Panc1 (cell line): ENCODE results near the gene EXTL1. TPM values are rescaled to one million over a fixed set of nuclear protein-coding genes. Genes with fewer than 3 reads are reported as not detected.

Source experiments
- ATAC-seq: fragments of 200-7000 bp; cut with Tn5 transposase; 2 replicates; pipeline ENCODE4 v1.9.1; 2020; ENCODE audit warnings: mild to moderate bottlenecking, moderate library complexity
- BruUV-seq: library from RNA; stranded (reverse); fragments of 400-500 nt; replicated peaks from 2 replicates; lab custom pipeline; 2021; lab: Mats Ljungman, UMichigan
- CTCF ChIA-PET: fragments of 300-600 bp; sonication (Branson Sonifier 250); formaldehyde crosslinking; loops from one replicate; lab custom pipeline; 2022; ENCODE audit warnings: antibody characterized with exemption; lab: Charles Lee
- POLR2A ChIA-PET: fragments of 300-600 bp; sonication (Branson Sonifier 250); formaldehyde crosslinking; loops from one replicate; lab custom pipeline; 2022; ENCODE audit warnings: antibody characterized with exemption; lab: Charles Lee
- DNase-seq: peaks from one replicate; pipeline ENCODE4 v3.0.0-alpha.2; 2010; ENCODE audit warnings: low read depth, low spot score
- H3K27ac ChIP-seq: 2 replicates; pipeline ENCODE4 v1.5.1; 2011; ENCODE audit warnings: mild to moderate bottlenecking, low read length, inconsistent platforms
- H3K27me3 ChIP-seq: fragments of 200-500 bp; sonication (Bioruptor generic); 2 replicates; pipeline ENCODE4 v1.6.0; 2014; ENCODE audit warnings: low read length, inconsistent platforms; ENCODE audit not compliant: control insufficient read depth, insufficient read depth
- H3K36me3 ChIP-seq: fragments of 200-500 bp; sonication (Bioruptor generic); 2 replicates; pipeline ENCODE4 v1.5.1; 2014; ENCODE audit warnings: inconsistent platforms, mild to moderate bottlenecking, low read length, moderate library complexity; ENCODE audit not compliant: control insufficient read depth, insufficient read depth
- H3K4me1 ChIP-seq: 2 replicates; pipeline ENCODE4 v1.5.1; 2011; ENCODE audit warnings: inconsistent platforms, mild to moderate bottlenecking, low read length, moderate library complexity; ENCODE audit not compliant: control insufficient read depth, insufficient read depth
- H3K4me3 ChIP-seq, 2 experiments: 2 replicates each; pipeline ENCODE4 v1.5.1; 2011 to 2012; ENCODE audit warnings: low read depth in 2 of 2, low read length in 2 of 2, mild to moderate bottlenecking in 2 of 2, inconsistent platforms in 1 of 2, moderate library complexity in 1 of 2
- H3K9me3 ChIP-seq: fragments of 200-500 bp; sonication (Bioruptor generic); 2 replicates; pipeline ENCODE4 v1.5.1; 2014; ENCODE audit warnings: low read depth, mild to moderate bottlenecking, inconsistent platforms, low read length, moderate library complexity; ENCODE audit not compliant: control insufficient read depth, insufficient read depth
- POLR2AphosphoS5 ChIP-seq: IDR thresholded peaks from 2 replicates; pipeline ENCODE4 v1.6.1; 2012; ENCODE audit warnings: mild to moderate bottlenecking, low read depth, low read length, moderate library complexity
- SIN3A ChIP-seq: IDR thresholded peaks from 2 replicates; pipeline ENCODE4 v1.6.1; 2012; ENCODE audit warnings: low read depth, mild to moderate bottlenecking, low read length, moderate library complexity, borderline replicate concordance; ENCODE audit not compliant: insufficient read depth
- TCF7L2 ChIP-seq: IDR thresholded peaks from 2 replicates; pipeline ENCODE4 v1.6.1; 2011; ENCODE audit warnings: mild to moderate bottlenecking, low read depth, low read length, inconsistent platforms
- in situ Hi-C: cut with HindIII; loops from 2 replicates; pipeline ENCODE4 v1.10.0; 2016; ENCODE audit warnings: low sequenced_read_pairs, low pct_unique_long_range_greater_than_20kb
- intact Hi-C: fragments of 100-400 bp; cut with micrococcal nuclease; formaldehyde crosslinking; loops from one replicate; pipeline ENCODE4 v1.10.0; 2022; ENCODE audit not compliant: unreplicated experiment
- total RNA-seq: library from RNA; stranded (reverse); gene quantifications from one replicate; pipeline ENCODE4 v1.2.1, GENCODE V29; 2021; ENCODE audit not compliant: unreplicated experiment
- TF ChIP-seq, protein P1 (sequence below): fragments of 450-650 bp; IDR thresholded peaks from 2 replicates; pipeline ENCODE4 v1.5.1; 2017; ENCODE audit warnings: mild to moderate bottlenecking
- TF ChIP-seq, protein P2 (sequence below), 2 experiments: IDR thresholded peaks; 2 replicates each; pipeline ENCODE4 v1.6.1; 2011 to 2012; ENCODE audit warnings: low read depth in 2 of 2, control low read depth in 1 of 2, low read length in 1 of 2, mild to moderate bottlenecking in 1 of 2, moderate library complexity in 1 of 2; ENCODE audit not compliant: insufficient read depth in 1 of 2

Gene EXTL1
- total RNA-seq, 1 experiment from 2014 or later: 0.10 TPM

DNA sequence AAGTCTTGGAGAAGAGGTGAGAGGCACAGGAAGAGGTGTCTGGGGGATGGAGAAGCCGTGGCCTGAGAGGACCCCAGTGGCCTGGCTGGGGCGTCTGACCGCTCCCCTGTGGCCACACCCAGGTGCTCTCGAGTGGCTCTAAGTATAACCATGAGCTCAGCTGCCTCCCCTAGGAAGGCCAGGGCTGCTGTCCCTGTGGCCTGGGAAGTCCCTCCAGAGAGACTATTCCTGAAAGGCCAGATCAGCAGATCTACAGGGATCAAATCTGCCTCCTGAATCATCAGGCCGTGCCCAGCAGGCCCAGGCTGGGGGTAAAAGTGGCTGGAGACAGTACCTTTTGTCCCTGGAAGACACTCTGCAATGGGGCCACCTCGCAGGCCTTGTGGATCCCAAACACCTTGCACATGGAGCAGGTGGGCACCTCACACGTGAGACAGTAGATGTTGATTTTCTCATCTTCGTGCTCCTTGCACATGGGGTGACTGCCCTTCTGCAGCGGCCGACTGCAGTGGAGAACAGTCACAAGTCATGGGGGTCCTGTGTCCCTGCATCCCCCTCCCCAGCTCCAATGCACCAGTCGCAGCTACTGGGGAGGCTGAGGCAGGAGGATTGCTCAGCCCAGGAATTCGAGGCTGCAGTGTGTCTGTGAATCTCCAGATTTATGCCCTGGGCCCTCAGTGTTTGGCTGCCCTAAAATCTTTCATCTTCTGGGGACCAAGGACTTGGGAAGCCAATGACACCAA is 39.4 kb downstream of the EXTL1 start:
- no peaks in the 10 kb centered on the region for H3K36me3 ChIP-seq
- H3K9me3 ChIP-seq: no peaks in the 10 kb centered on the region
- H3K4me3 ChIP-seq: no peak overlapping the region
- POLR2A ChIA-PET: interaction anchor here (0.6 kb wide), 1 partner anchor 10 kb away, joined by 5 read pairs; no protein-coding TSS in a partner anchor
- CTCF ChIA-PET: no interaction called here
- ATAC-seq: no peak
- DNase-seq: no peak
- H3K4me1 ChIP-seq: no peaks in the 10 kb centered on the region; the same call in 1 of the 2 replicates
- intact Hi-C loops: no loop called here
- BruUV-seq: no TSS peak
- H3K27me3 ChIP-seq: no peaks in the 10 kb centered on the region
- TF ChIP-seq, protein P1, sequence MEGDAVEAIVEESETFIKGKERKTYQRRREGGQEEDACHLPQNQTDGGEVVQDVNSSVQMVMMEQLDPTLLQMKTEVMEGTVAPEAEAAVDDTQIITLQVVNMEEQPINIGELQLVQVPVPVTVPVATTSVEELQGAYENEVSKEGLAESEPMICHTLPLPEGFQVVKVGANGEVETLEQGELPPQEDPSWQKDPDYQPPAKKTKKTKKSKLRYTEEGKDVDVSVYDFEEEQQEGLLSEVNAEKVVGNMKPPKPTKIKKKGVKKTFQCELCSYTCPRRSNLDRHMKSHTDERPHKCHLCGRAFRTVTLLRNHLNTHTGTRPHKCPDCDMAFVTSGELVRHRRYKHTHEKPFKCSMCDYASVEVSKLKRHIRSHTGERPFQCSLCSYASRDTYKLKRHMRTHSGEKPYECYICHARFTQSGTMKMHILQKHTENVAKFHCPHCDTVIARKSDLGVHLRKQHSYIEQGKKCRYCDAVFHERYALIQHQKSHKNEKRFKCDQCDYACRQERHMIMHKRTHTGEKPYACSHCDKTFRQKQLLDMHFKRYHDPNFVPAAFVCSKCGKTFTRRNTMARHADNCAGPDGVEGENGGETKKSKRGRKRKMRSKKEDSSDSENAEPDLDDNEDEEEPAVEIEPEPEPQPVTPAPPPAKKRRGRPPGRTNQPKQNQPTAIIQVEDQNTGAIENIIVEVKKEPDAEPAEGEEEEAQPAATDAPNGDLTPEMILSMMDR: no peak
- TF ChIP-seq SIN3A (no peak), TCF7L2 (no peak), POLR2AphosphoS5 (no peak)
- TF ChIP-seq, protein P2, sequence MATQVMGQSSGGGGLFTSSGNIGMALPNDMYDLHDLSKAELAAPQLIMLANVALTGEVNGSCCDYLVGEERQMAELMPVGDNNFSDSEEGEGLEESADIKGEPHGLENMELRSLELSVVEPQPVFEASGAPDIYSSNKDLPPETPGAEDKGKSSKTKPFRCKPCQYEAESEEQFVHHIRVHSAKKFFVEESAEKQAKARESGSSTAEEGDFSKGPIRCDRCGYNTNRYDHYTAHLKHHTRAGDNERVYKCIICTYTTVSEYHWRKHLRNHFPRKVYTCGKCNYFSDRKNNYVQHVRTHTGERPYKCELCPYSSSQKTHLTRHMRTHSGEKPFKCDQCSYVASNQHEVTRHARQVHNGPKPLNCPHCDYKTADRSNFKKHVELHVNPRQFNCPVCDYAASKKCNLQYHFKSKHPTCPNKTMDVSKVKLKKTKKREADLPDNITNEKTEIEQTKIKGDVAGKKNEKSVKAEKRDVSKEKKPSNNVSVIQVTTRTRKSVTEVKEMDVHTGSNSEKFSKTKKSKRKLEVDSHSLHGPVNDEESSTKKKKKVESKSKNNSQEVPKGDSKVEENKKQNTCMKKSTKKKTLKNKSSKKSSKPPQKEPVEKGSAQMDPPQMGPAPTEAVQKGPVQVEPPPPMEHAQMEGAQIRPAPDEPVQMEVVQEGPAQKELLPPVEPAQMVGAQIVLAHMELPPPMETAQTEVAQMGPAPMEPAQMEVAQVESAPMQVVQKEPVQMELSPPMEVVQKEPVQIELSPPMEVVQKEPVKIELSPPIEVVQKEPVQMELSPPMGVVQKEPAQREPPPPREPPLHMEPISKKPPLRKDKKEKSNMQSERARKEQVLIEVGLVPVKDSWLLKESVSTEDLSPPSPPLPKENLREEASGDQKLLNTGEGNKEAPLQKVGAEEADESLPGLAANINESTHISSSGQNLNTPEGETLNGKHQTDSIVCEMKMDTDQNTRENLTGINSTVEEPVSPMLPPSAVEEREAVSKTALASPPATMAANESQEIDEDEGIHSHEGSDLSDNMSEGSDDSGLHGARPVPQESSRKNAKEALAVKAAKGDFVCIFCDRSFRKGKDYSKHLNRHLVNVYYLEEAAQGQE (IDR thresholded peaks at IDR 0.05; ENCODE audit: insufficient read depth in 1 of 2, low read depth in 2 of 2, low read length in 1 of 2): no peak
- H3K27ac ChIP-seq: no peak overlapping the region
- in situ Hi-C loops: no loop called here

DNA sequence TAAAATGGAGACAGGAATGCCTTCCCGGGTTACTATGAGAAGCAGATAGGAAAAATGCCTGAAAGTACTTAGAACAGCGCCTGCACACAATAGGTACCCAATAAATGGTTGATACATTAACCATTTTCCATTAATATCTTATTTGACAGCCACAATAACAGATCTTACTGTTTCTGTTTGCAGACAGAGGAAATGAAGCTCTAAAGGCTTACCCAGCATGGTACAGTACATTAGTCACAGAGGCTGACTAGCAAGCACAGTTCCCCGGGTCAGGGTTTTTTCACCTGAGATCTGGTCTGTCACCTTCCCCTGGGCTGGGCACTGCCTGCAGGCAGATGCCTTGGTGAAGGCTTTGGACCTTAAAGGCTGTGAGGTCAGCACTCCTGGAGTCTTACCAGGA is 43.0 kb downstream of the EXTL1 start:
- DNase-seq: no peak

More for the DNA sequence above, 43.0 kb downstream of the EXTL1 start:
- H3K27me3 ChIP-seq: no peaks in the 10 kb centered on the region
- TF ChIP-seq TCF7L2: no peak
- TF ChIP-seq, protein P2 (IDR thresholded peaks at IDR 0.05; ENCODE audit: insufficient read depth in 1 of 2, low read depth in 2 of 2, low read length in 1 of 2): no peak
- TF ChIP-seq, protein P1: no peak
- TF ChIP-seq POLR2AphosphoS5: no peak
- TF ChIP-seq SIN3A: no peak
- H3K36me3 ChIP-seq: no peaks in the 10 kb centered on the region
- H3K4me1 ChIP-seq: no peaks in the 10 kb centered on the region; the same call in 1 of the 2 replicates
- H3K27ac ChIP-seq: no peak overlapping the region
- no peak overlapping the region for H3K4me3 ChIP-seq
- BruUV-seq: no TSS peak
- no peaks in the 10 kb centered on the region for H3K9me3 ChIP-seq
- intact Hi-C loops: no loop called here
- ATAC-seq: no peak
- CTCF ChIA-PET: no interaction called here
- in situ Hi-C loops: no loop called here
- POLR2A ChIA-PET: no interaction called here
